ENCODE measurements around the gene ETV6.

DNA sequence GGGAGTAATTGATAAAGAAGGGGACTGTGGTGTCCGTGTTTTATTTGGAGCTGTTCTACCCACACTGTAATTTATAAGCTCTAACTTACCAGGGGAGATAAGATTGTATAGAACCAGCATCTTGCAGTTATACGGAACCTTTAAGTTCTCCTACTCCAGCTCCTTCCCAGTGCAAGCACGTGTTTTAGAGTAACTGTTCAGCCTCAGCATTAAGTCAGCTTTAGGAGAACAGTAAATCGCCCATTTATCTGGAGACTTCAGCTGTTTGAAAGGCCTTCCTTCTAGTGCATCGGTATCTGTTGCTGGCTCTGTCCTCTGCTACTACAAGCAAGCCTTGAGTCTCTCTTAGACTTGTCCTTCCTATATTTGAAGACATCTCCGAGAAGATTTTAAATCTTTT is 95.6 kb downstream of the ETV6 start:
- TF ChIP-seq, protein P1, sequence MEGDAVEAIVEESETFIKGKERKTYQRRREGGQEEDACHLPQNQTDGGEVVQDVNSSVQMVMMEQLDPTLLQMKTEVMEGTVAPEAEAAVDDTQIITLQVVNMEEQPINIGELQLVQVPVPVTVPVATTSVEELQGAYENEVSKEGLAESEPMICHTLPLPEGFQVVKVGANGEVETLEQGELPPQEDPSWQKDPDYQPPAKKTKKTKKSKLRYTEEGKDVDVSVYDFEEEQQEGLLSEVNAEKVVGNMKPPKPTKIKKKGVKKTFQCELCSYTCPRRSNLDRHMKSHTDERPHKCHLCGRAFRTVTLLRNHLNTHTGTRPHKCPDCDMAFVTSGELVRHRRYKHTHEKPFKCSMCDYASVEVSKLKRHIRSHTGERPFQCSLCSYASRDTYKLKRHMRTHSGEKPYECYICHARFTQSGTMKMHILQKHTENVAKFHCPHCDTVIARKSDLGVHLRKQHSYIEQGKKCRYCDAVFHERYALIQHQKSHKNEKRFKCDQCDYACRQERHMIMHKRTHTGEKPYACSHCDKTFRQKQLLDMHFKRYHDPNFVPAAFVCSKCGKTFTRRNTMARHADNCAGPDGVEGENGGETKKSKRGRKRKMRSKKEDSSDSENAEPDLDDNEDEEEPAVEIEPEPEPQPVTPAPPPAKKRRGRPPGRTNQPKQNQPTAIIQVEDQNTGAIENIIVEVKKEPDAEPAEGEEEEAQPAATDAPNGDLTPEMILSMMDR (conservative IDR thresholded peaks at IDR 0.05; ENCODE audit: low read length): no peak
- no peak for TF ChIP-seq EZH2phosphoT487 (IDR thresholded peaks at IDR 0.05; ENCODE audit: borderline replicate concordance)
